WERI-Rb-1 (cell line): ENCODE results near the gene TFB2M.
"Not testable (repeated sequence)": the region's sequence is repeated elsewhere in the genome, so short reads cannot be mapped to it uniquely, and the experiment has no call there.

Experiments
- DNase-seq: peaks from one replicate; pipeline ENCODE4 v3.0.0-alpha.2; 2020
- H3K27ac ChIP-seq: fragments of 250-450 bp; sonication (Bioruptor Pico); 2 replicates; pipeline ENCODE4 v1.5.1; 2020; ENCODE audit warnings: mild to moderate bottlenecking, moderate library complexity
- H3K27me3 ChIP-seq: fragments of 250-450 bp; sonication (Bioruptor Pico); 2 replicates; pipeline ENCODE4 v1.5.1; 2021; ENCODE audit warnings: mild to moderate bottlenecking, low read depth, moderate library complexity; ENCODE audit not compliant: insufficient read depth, severe bottlenecking
- H3K36me3 ChIP-seq: fragments of 250-450 bp; sonication (Bioruptor Pico); 2 replicates; pipeline ENCODE4 v1.5.1; 2020; ENCODE audit warnings: mild to moderate bottlenecking, moderate library complexity
- H3K4me3 ChIP-seq: 2 replicates; pipeline ENCODE4 v1.5.1; 2011; ENCODE audit warnings: low read depth, mild to moderate bottlenecking, control low read depth, low read length
- H3K9me3 ChIP-seq: fragments of 250-450 bp; sonication (Bioruptor Pico); 2 replicates; pipeline ENCODE4 v1.5.1; 2021; ENCODE audit warnings: mild to moderate bottlenecking, moderate library complexity; ENCODE audit not compliant: severe bottlenecking
- CTCF ChIP-seq: IDR thresholded peaks from 2 replicates; pipeline ENCODE4 v1.5.1; 2011; ENCODE audit warnings: low read depth, mild to moderate bottlenecking, control low read depth, inconsistent platforms, low read length

Gene TFB2M, protein sequence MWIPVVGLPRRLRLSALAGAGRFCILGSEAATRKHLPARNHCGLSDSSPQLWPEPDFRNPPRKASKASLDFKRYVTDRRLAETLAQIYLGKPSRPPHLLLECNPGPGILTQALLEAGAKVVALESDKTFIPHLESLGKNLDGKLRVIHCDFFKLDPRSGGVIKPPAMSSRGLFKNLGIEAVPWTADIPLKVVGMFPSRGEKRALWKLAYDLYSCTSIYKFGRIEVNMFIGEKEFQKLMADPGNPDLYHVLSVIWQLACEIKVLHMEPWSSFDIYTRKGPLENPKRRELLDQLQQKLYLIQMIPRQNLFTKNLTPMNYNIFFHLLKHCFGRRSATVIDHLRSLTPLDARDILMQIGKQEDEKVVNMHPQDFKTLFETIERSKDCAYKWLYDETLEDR

DNA sequence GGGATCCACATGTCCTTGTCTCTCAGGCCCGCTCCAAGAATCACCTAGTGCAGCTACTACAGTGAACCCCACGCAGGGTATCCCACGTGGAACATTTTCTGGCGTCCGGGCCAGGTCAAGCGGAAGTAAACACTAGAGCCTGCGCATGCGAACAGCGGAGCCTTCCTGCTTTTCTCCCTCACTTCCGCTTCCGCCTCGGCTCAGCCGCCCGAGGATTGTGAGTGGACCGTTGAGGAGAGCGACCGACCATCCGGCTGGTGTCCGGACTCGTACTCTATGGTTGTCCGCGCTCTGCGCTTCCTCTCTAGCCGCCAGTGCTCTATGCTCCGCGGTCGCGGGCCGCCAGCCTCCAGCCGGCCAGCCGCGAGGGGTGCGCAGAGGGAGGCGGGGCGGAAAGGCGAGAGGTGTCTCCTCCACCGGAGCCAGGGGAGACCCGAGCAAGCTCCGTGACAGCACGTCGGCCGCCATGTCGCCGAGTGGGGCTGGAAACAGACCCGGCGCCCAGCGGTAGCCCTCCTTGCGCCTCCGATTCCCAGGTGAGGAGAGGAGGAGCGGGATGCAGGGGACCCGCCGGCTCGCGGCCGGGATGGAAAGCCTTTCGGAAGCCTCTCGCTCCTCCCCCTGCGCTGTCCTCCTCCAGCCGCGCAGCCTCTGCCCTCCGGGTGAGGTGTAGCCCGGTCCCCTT lies at the start of gene TFB2M, which contains the start of gene CNST:
Gene TFB2M (minus strand): TSS at position 134 of the 685 bp plus-strand sequence. CDS start 123 bp downstream, at position 11.
Gene CNST (plus strand): TSS at position 329 of the 685 bp plus-strand sequence. CDS start 25,107 bp downstream, outside the sequence.
- DNase-seq: peak; percentile 99
- Histone ChIP-seq H3K9me3 (no peaks in the 10 kb centered on the region), H3K27ac (peak within 1 kb of the TSS; percentile 89), H3K27me3 (no peaks in the 10 kb centered on the region), H3K4me3 (peak within 1 kb of the TSS; percentile 86), H3K36me3 (peaks cover 26% of the 10 kb centered on the region)
- no peak for TF ChIP-seq CTCF

DNA sequence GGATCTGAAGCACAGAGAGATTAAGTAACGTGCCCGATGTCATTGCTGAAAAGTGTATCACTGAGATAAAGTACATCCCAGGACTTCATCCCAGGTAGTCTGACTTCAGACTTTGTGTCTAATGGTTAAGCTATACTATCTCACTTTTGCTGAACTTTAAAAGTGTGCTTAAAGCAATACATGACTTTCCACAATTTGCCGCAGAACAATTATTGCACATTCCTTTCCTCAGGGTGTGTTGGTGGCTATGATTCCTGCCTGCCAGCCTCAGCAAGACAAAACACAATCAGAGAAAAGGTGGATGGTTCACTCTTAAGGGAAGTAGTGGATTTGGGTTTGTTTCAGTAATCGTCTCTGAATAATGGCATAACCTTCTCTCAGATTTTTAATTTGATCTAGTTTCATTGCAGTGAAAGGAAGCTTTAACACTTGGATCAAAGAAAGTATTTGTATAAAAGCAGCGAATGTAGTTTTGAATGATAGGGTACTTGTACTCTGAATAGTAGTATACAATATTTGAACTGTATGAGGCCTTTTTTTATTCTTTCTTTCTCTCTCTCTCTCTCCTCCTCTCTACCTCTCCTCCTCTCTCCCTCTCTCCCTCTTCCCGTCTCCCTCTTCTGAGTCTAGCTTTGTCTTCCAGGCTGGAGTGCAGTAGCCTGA lies 47.2 kb upstream of the TFB2M start:
- no peaks in the 10 kb centered on the region for H3K27me3 ChIP-seq
- TF ChIP-seq CTCF: no peak
- no peaks in the 10 kb centered on the region; the same call in 1 of the 2 replicates for H3K36me3 ChIP-seq
- no peak for DNase-seq
- no peak overlapping the region for H3K4me3 ChIP-seq
- H3K9me3 ChIP-seq: no peaks in the 10 kb centered on the region
- H3K27ac ChIP-seq: no peak overlapping the region

DNA sequence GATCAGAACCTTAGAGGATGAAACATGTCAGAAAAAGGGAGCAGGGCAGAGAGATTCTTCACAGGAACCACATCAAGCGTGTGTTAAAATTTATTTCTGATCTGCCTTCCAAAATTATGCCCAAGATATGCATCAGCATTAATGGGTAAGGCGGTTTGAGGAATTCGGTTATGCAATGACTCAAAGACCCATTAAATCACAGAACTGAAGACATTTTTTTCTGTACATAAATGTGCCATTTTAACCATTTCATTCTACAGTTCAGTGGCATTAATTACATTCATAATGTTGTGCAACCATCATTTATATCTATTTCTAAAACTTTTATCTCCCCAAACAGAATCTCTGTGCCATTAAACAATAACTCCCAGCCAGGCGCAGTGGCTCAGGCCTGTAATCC lies 43.6 kb upstream of the TFB2M start:
- Histone ChIP-seq H3K9me3 (no peaks in the 10 kb centered on the region), H3K27ac (no peak overlapping the region)
- no peak for DNase-seq

GRCh38 chr1:246608616-246609376 lies 42.7 kb upstream of the TFB2M start:
- H3K4me3 ChIP-seq: no peak overlapping the region
- no peak for DNase-seq
- no peaks in the 10 kb centered on the region for H3K27me3 ChIP-seq
- H3K36me3 ChIP-seq: no peaks in the 10 kb centered on the region; the same call in 1 of the 2 replicates
- TF ChIP-seq CTCF: no peak
- no peaks in the 10 kb centered on the region for H3K9me3 ChIP-seq
- H3K27ac ChIP-seq: no peak overlapping the region

More for the DNA sequence above, 43.6 kb upstream of the TFB2M start:
- Histone ChIP-seq H3K36me3 (no peaks in the 10 kb centered on the region; the same call in 1 of the 2 replicates), H3K4me3 (no peak overlapping the region), H3K27me3 (no peaks in the 10 kb centered on the region)
- no peak for TF ChIP-seq CTCF

DNA sequence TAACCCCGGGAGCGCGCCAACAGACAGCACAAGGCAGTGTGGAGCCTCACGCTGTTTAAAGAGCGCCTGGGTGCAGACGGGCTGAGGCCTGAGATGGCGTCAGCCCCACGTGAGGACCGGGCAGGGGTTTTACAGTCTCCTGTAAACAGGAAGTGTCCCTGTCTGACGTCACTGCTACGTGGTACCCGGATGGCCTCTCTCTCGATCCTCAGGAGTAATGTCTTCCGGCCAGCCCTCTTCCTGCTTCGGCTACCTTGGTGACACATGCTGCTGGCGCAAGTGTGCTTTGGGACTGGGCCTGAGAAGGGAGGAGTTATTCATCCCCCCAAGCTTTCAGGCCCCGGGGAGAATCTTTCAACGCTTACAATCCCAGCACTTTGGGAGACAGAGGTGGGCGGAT lies 41.4 kb upstream of the TFB2M start:
- H3K4me3 ChIP-seq: no peak overlapping the region
- TF ChIP-seq CTCF: no peak
- H3K9me3 ChIP-seq: no peaks in the 10 kb centered on the region
- no peak for DNase-seq
- no peaks in the 10 kb centered on the region for H3K27me3 ChIP-seq
- no peaks in the 10 kb centered on the region for H3K36me3 ChIP-seq
- H3K27ac ChIP-seq: no peak overlapping the region

GRCh38 chr1:246605231-246605630 lies 39.2 kb upstream of the TFB2M start:
- not testable (repeated sequence) for H3K4me3 ChIP-seq, DNase-seq, H3K27me3 ChIP-seq, H3K27ac ChIP-seq, H3K9me3 ChIP-seq, H3K36me3 ChIP-seq
